GM06990 (cell line): ENCODE measurements around the gene SHOC2.
A peak's percentile ranks its signal among the peaks of the same experiment; 100 is the strongest.
"Not testable (repeated sequence)": the region's sequence is repeated elsewhere in the genome, so short reads cannot be mapped to it uniquely, and the experiment has no call there.

Experiments
- DNase-seq: peaks from one replicate; pipeline ENCODE4 v3.0.0-alpha.2; 2011; ENCODE audit not compliant: insufficient read length; ENCODE audit errors: extremely low read depth
- H3K27me3 ChIP-seq: replicated peaks from 2 replicates; pipeline ENCODE4 v1.6.0; 2011; ENCODE audit warnings: low read length; ENCODE audit not compliant: control insufficient read depth, insufficient read depth
- H3K36me3 ChIP-seq: 2 replicates; pipeline ENCODE4 v1.5.1; 2011; ENCODE audit warnings: low read length; ENCODE audit not compliant: control insufficient read depth, insufficient read depth
- H3K4me3 ChIP-seq: replicated peaks from 2 replicates; pipeline ENCODE4 v1.5.1; 2011; ENCODE audit warnings: low read depth, mild to moderate bottlenecking, control low read depth, low read length
- TF ChIP-seq, protein P1 (sequence below): IDR thresholded peaks from 2 replicates; pipeline ENCODE4 v1.5.1; 2011; ENCODE audit warnings: low read length, control low read depth, mild to moderate bottlenecking, inconsistent platforms; ENCODE audit not compliant: insufficient read depth, poor library complexity, severe bottlenecking

The SHOC2 gene

DNA sequence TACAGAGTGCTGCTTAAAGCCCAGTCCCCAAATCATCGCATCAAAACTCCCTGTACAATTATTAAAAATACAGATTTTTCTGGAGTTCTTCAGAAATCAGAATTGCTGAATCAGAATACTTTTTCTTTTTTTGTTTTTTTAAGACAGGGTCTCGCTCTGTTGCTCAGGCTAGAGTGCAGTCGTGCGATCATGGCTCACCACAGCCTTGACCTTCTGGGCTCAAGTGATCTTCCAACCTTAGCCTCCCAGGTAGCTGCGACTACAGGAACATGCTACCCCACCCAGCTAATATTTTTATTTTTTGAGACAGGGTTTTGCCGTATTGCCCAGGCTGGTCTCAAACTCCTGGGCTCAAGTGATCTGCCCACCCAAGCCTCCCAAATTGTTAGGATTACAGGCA lies 4.4 kb upstream of the SHOC2 start:
- no peak for DNase-seq
- TF ChIP-seq, protein P1, sequence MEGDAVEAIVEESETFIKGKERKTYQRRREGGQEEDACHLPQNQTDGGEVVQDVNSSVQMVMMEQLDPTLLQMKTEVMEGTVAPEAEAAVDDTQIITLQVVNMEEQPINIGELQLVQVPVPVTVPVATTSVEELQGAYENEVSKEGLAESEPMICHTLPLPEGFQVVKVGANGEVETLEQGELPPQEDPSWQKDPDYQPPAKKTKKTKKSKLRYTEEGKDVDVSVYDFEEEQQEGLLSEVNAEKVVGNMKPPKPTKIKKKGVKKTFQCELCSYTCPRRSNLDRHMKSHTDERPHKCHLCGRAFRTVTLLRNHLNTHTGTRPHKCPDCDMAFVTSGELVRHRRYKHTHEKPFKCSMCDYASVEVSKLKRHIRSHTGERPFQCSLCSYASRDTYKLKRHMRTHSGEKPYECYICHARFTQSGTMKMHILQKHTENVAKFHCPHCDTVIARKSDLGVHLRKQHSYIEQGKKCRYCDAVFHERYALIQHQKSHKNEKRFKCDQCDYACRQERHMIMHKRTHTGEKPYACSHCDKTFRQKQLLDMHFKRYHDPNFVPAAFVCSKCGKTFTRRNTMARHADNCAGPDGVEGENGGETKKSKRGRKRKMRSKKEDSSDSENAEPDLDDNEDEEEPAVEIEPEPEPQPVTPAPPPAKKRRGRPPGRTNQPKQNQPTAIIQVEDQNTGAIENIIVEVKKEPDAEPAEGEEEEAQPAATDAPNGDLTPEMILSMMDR = no peak
- no peaks in the 10 kb centered on the region for H3K27me3 ChIP-seq
- H3K4me3 ChIP-seq = no peak overlapping the region
- no peaks in the 10 kb centered on the region; the same call in 1 of the 2 replicates for H3K36me3 ChIP-seq

DNA sequence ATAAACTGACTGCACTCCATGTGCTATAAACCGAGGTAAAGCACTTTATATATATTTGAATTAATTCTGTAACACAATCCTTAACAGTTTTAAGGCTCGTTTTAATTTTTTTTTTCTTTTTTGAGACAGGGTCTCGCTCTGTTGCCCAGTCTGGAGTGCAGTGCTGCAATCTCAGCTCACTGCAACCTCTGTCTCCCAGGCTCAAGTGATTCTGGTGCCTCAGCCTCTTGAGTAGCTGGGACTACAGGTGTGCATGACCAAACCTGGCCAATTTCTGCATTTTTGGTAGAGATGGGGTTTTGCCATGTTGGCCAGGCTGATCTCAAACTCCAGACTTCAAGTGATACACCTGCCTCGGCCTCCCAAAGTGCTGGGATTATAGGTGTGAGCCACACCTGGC lies 3.8 kb upstream of the SHOC2 start:
- DNase-seq, H3K4me3 ChIP-seq, H3K36me3 ChIP-seq, H3K27me3 ChIP-seq: not testable (repeated sequence)

DNA sequence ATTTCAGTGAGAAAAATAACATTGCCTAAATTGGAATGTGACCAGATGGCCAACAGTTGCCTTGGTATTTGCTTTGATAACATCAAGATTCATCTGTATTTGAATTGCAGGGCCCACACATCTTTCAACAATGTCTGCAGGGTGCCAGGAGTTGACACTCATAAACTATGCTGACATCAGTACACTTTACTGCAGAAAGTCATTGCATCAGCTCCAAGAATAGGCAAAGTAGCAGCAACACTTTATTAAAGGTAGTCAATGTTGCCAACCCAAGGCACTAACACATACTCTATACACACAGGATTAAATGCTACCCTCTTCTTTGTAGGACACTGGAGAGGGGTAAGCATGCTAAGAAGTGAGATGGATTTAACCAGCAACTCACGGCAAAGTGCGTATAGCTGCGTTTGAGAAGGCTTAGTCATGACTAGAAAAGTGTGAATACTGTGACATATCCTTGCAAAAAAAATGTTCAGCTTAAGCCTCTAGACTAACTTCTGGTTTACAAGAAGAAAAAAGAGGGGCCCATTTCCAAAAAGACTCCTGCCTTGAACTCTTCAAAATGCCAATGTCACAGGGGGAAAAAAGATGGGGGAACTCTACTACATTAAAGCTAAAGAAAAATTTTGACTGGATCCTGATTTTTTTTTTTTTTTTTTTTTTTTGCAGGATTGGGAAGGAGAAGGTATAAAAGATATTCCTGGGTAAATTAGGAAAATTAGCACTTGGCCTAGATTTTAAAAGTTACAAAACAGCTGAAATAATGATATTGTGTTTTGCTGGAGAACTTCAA lies 2.7 kb upstream of the SHOC2 start:
- DNase-seq = no peak
- H3K36me3 ChIP-seq = no peaks in the 10 kb centered on the region; the same call in 1 of the 2 replicates
- TF ChIP-seq, protein P1 = no peak
- no peaks in the 10 kb centered on the region for H3K27me3 ChIP-seq
- no peak overlapping the region for H3K4me3 ChIP-seq

DNA sequence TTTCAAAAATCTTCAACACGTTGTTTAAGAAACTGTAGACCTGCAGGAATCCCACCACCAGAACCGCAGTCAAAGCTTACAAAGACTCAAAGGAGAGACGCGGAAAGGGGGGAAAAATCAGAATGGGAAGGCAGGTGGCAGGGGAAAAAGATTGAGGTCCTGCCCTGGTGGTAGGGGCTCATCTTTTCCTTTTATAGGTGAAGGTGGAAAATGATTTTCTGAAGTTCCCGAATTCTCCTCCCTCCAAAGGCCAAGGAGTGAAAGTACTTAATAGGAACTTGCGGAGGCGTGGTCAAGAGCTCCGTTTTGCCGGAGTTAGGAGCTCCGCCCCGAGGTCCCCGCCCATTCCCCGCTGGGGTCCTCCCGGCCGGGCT lies 1.1 kb upstream of the SHOC2 start:
- Histone ChIP-seq H3K4me3 (peak overlapping the region; percentile 93), H3K27me3 (no peaks in the 10 kb centered on the region), H3K36me3 (no peaks in the 10 kb centered on the region; the same call in 1 of the 2 replicates)
- TF ChIP-seq, protein P1 = no peak
- DNase-seq = peak; percentile 26

GRCh38 chr10:110918643-110919348 lies 608 bp upstream of the SHOC2 start, which contains the start of gene BBIP1:
BBIP1 (minus strand) TSS chr10:110919180; CDS start chr10:110918157, 1,023 bp downstream.
- peak; percentile 96 for DNase-seq
- Histone ChIP-seq H3K4me3 (peak within 1 kb of the TSS; percentile 98), H3K27me3 (no peaks in the 10 kb centered on the region), H3K36me3 (no peaks in the 10 kb centered on the region; the same call in 1 of the 2 replicates)
- TF ChIP-seq, protein P1 = no peak
